Type B pancreatic cell (in vitro differentiated cells): Measurements from ENCODE around the gene SNX9. TPM values are rescaled to one million over a fixed set of nuclear protein-coding genes. Genes with fewer than 3 reads are reported as not detected.

Experiments used
- DNase-seq: peaks from one replicate; pipeline ENCODE4 v3.0.0; 2021; ENCODE audit warnings: mixed read lengths; ENCODE audit not compliant: unreplicated experiment; ENCODE audit errors: extremely low spot score
- H3K27ac Mint-ChIP-seq: 2 replicates; pipeline ENCODE4 v1.8.0; 2021; ENCODE audit warnings: mild to moderate bottlenecking, mixed read lengths
- H3K27me3 Mint-ChIP-seq: 2 replicates; pipeline ENCODE4 v1.8.0; 2021; ENCODE audit warnings: mixed read lengths
- H3K36me3 Mint-ChIP-seq: 2 replicates; pipeline ENCODE4 v1.8.0; 2021; ENCODE audit warnings: mixed read lengths
- H3K4me1 Mint-ChIP-seq: one replicate; pipeline ENCODE4 v1.8.0; 2021; ENCODE audit warnings: mixed read lengths; ENCODE audit not compliant: unreplicated experiment
- H3K4me3 Mint-ChIP-seq: 2 replicates; pipeline ENCODE4 v1.8.0; 2021; ENCODE audit warnings: mild to moderate bottlenecking, mixed read lengths
- H3K9me3 Mint-ChIP-seq: 2 replicates; pipeline ENCODE4 v1.8.0; 2021; ENCODE audit warnings: mixed read lengths
- total RNA-seq: library from RNA; stranded (reverse); gene quantifications from 2 replicates; pipeline ENCODE4 v1.2.1, GENCODE V29; 2021; ENCODE audit warnings: low replicate concordance
- TF ChIP-seq, protein P1 (sequence below): fragments of 200-600 bp; sonication (generic); conservative IDR thresholded peaks from 2 replicates; pipeline ENCODE4 v1.5.0; 2021; ENCODE audit warnings: antibody characterized with exemption, mild to moderate bottlenecking

The SNX9 gene
- total RNA-seq, 1 donor from 2014 or later: 23.2 TPM

DNA sequence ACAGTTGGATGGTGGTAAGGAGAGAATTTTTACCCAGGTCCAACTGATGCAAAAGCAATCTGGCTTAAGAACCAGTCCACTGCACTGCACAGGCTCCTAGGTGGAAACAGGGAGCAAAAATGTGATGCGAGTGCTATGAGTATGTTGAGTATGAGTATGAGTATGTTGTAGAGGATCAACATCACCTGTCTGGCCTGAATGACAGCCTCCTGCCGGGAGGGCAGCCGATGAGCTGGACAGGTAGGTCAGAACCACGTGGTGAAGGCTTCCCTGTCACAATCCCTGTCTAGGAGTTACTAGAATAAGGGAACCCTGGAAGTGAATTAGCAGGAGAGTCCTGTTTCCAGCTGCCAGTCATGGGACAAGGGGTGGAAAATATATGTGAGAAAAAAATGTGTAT lies 44.3 kb upstream of the SNX9 start:
- Mint-ChIP-seq H3K27me3 (peaks cover 17% of the 10 kb centered on the region), H3K36me3 (no peaks in the 10 kb centered on the region), H3K4me1 (peaks cover under 1% of the 10 kb centered on the region), H3K27ac (no peak overlapping the region), H3K4me3 (no peak overlapping the region), H3K9me3 (peaks cover 6% of the 10 kb centered on the region)
- DNase-seq: no peak
- TF ChIP-seq, protein P1, sequence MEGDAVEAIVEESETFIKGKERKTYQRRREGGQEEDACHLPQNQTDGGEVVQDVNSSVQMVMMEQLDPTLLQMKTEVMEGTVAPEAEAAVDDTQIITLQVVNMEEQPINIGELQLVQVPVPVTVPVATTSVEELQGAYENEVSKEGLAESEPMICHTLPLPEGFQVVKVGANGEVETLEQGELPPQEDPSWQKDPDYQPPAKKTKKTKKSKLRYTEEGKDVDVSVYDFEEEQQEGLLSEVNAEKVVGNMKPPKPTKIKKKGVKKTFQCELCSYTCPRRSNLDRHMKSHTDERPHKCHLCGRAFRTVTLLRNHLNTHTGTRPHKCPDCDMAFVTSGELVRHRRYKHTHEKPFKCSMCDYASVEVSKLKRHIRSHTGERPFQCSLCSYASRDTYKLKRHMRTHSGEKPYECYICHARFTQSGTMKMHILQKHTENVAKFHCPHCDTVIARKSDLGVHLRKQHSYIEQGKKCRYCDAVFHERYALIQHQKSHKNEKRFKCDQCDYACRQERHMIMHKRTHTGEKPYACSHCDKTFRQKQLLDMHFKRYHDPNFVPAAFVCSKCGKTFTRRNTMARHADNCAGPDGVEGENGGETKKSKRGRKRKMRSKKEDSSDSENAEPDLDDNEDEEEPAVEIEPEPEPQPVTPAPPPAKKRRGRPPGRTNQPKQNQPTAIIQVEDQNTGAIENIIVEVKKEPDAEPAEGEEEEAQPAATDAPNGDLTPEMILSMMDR: no peak

DNA sequence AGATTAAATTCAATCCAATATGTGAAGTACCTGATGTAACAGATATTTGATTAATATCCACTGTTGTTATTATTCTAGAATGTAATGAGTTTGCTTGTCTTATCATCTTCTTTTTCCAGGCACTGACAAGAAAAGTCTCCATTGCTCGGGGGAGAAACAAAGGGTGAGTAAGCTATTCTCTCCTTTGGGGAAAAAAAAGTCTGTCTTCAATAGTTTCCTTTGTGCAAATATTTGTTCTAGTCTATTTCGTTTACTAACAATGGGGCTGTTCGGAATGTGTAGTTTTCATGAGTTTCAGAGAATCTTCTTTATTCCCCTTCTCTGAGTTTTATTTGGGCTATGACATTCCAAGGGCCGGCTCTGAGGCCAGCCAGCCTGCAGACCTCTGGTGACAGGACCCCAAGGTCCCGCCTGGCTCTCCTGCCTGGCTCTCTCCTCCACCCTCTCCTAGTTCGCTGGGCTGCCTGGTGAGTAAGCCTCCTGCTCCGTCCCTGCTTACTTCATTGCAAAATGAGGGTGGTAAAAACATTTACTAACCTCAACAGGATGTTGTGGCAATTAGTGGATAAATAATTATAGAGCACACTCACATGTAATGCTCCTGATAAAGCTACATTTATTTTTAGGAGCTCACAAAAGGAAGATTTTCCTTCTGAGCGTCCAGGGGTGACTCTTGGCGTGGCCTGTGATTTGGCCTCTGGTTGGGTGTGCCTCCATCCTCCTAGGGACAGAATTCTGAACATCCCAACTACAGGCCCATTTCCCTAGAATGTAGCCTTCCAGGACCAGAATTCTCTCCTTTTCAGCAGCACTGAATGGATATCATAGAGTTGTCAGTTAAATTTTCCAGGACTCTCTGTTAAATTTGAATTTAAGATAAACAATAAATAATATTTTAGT lies 43.1 kb upstream of the SNX9 start:
- TF ChIP-seq, protein P1: no peak
- Mint-ChIP-seq H3K4me1 (no peaks in the 10 kb centered on the region), H3K4me3 (no peak overlapping the region), H3K27ac (no peak overlapping the region), H3K9me3 (peaks cover 5% of the 10 kb centered on the region), H3K27me3 (peaks cover 15% of the 10 kb centered on the region), H3K36me3 (no peaks in the 10 kb centered on the region)
- no peak for DNase-seq

DNA sequence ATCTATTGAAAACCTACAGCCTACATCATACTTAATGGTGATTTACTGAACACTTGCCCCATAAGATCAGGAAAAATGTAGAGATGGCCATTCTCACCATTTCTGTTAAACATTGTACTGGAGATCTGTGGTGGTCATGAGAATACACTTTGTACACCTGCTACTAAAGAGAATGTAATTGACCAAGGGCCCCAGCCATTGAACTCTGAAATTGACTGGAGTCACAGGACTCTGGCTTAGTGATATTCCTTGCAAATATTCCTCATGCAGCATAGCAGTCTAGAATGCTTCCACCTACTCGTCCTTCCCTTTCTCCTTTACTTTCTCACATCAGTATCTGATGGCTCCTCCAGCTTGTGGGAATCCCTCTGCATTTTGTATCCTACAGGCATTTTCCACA lies 37.4 kb upstream of the SNX9 start:
- H3K4me3 Mint-ChIP-seq: no peak overlapping the region
- no peak overlapping the region for H3K27ac Mint-ChIP-seq
- no peak for DNase-seq

GRCh38 chr6:157786221-157786620 lies 36.8 kb upstream of the SNX9 start:
- peaks cover 5% of the 10 kb centered on the region for H3K9me3 Mint-ChIP-seq
- H3K27ac Mint-ChIP-seq: no peak overlapping the region
- no peak for DNase-seq
- H3K4me3 Mint-ChIP-seq: no peak overlapping the region
- H3K27me3 Mint-ChIP-seq: peaks cover 6% of the 10 kb centered on the region
- TF ChIP-seq, protein P1: no peak
- H3K4me1 Mint-ChIP-seq: no peaks in the 10 kb centered on the region
- H3K36me3 Mint-ChIP-seq: no peaks in the 10 kb centered on the region

More for the DNA sequence above, 37.4 kb upstream of the SNX9 start:
- peaks cover 7% of the 10 kb centered on the region for H3K27me3 Mint-ChIP-seq
- H3K4me1 Mint-ChIP-seq: no peaks in the 10 kb centered on the region
- TF ChIP-seq, protein P1: no peak
- H3K9me3 Mint-ChIP-seq: peaks cover 5% of the 10 kb centered on the region
- H3K36me3 Mint-ChIP-seq: no peaks in the 10 kb centered on the region

DNA sequence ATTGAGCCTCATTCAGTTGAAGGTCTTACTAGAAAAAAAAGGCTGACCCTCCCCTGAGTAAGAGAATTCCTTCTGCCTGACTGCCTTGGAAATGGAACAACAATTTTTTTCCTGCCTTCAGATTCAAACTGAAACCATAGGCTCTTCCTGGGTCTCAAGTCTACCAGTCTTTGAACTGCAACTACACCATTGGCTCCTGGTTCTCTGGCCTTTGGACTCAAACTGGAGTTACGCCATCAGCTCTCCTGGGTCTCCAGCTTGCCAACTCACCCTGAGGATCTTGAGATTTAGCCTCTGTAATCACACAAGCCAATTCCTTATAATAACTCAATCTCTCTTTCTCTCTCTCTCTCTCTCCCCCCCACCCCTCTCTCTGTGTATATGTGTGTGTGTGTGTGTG lies 36.0 kb upstream of the SNX9 start:
- peaks cover 6% of the 10 kb centered on the region for H3K27me3 Mint-ChIP-seq
- TF ChIP-seq, protein P1: no peak
- no peaks in the 10 kb centered on the region for H3K4me1 Mint-ChIP-seq
- no peaks in the 10 kb centered on the region for H3K36me3 Mint-ChIP-seq
- no peak overlapping the region for H3K27ac Mint-ChIP-seq
- H3K4me3 Mint-ChIP-seq: no peak overlapping the region
- H3K9me3 Mint-ChIP-seq: peaks cover 5% of the 10 kb centered on the region
- no peak for DNase-seq
